ENCODE data around the gene TNRC18. TPM values are rescaled to one million over a fixed set of nuclear protein-coding genes. Genes with fewer than 3 reads are reported as not detected.

The TNRC18 gene
- total and polyA plus RNA-seq, 2 donors (not counting 3 experiments of a cell fraction or from before 2014, with no cell fraction given) = 14.8 to 64.6 TPM

- POLR2A ChIA-PET = no interaction called here
- intact Hi-C loops (cut with micrococcal nuclease) = no loop called here
- no peak overlapping the region for H3K27ac ChIP-seq (ENCODE audit: insufficient read depth, low read depth, low read length)
- no peaks in the 10 kb centered on the region for H3K36me3 ChIP-seq (ENCODE audit: control insufficient read depth in 2 of 2, extremely low read depth in 1 of 2, insufficient read depth in 2 of 2, low read length in 2 of 2)
- DNase-seq (ENCODE audit: low read depth, low spot score) = no peak
- no peak overlapping the region for H2AFZ ChIP-seq (ENCODE audit: low read depth, low read length)
- H4K20me1 ChIP-seq (replicated peaks; ENCODE audit: control insufficient read depth, extremely low read depth, insufficient read depth, low read length) = no peaks in the 10 kb centered on the region
- no peaks in the 10 kb centered on the region for H3K27me3 ChIP-seq (ENCODE audit: control insufficient read depth in 2 of 2, insufficient read depth in 2 of 2, low read length in 2 of 2)
- FAIRE-seq = no peak
- H3K9me1 ChIP-seq (replicated peaks; ENCODE audit: control insufficient read depth, extremely low read depth, insufficient read depth, low read length) = no peaks in the 10 kb centered on the region
- no peak overlapping the region for H3K4me2 ChIP-seq (ENCODE audit: insufficient read depth, low read length)
- dilution Hi-C loops (cut with MboI; ENCODE audit: extremely low pct_ligation_motif_present, low sequenced_read_pairs) = no loop called here
- no peaks in the 10 kb centered on the region for H3K9me3 ChIP-seq (replicated peaks; ENCODE audit: control insufficient read depth, insufficient read depth, low read length)
- H3K4me1 ChIP-seq (ENCODE audit: control insufficient read depth, extremely low read depth, insufficient read depth, low read length) = no peaks in the 10 kb centered on the region
- no peak overlapping the region for H3K4me3 ChIP-seq (replicated peaks in 1 of 3; ENCODE audit: insufficient read depth in 1 of 3, low read depth in 1 of 3, low read length in 3 of 3)
- BruUV-seq (replicated peaks) = no TSS peak
- H3K79me2 ChIP-seq (ENCODE audit: control insufficient read depth, insufficient read depth, low read length) = no peaks in the 10 kb centered on the region
- H3K9ac ChIP-seq (replicated peaks; ENCODE audit: extremely low read depth, insufficient read depth, low read length) = no peak overlapping the region
- TF ChIP-seq POLR2A (IDR thresholded peaks at IDR 0.05; ENCODE audit: low read depth, low read length) (no peak), GATA2 (IDR thresholded peaks at IDR 0.05; ENCODE audit: insufficient read depth, insufficient read length, low read depth, low read length) (no peak), MYC (IDR thresholded peaks at IDR 0.05; ENCODE audit: low read depth, low read length) (no peak), POLR2AphosphoS5 (IDR thresholded peaks at IDR 0.05; ENCODE audit: insufficient read depth, low read depth, low read length) (no peak), JUN (IDR thresholded peaks at IDR 0.05; ENCODE audit: borderline replicate concordance, insufficient read depth, insufficient read length, low read depth) (no peak), FOS (IDR thresholded peaks at IDR 0.05; ENCODE audit: borderline replicate concordance, insufficient read depth, low read length) (no peak), EZH2 (IDR thresholded peaks at IDR 0.05; ENCODE audit: borderline replicate concordance, low read depth, low read length, severe bottlenecking) (no peak)
- TF ChIP-seq, protein P1, sequence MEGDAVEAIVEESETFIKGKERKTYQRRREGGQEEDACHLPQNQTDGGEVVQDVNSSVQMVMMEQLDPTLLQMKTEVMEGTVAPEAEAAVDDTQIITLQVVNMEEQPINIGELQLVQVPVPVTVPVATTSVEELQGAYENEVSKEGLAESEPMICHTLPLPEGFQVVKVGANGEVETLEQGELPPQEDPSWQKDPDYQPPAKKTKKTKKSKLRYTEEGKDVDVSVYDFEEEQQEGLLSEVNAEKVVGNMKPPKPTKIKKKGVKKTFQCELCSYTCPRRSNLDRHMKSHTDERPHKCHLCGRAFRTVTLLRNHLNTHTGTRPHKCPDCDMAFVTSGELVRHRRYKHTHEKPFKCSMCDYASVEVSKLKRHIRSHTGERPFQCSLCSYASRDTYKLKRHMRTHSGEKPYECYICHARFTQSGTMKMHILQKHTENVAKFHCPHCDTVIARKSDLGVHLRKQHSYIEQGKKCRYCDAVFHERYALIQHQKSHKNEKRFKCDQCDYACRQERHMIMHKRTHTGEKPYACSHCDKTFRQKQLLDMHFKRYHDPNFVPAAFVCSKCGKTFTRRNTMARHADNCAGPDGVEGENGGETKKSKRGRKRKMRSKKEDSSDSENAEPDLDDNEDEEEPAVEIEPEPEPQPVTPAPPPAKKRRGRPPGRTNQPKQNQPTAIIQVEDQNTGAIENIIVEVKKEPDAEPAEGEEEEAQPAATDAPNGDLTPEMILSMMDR (IDR thresholded peaks at IDR 0.05; ENCODE audit: extremely low read depth in 1 of 2, insufficient read depth in 1 of 2, low read depth in 1 of 2, low read length in 2 of 2) = no peak
- TF ChIP-seq, protein P2, sequence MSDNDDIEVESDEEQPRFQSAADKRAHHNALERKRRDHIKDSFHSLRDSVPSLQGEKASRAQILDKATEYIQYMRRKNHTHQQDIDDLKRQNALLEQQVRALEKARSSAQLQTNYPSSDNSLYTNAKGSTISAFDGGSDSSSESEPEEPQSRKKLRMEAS (IDR thresholded peaks at IDR 0.05; ENCODE audit: insufficient read depth, insufficient read length) = no peak
- CTCF ChIA-PET = no interaction called here
These were observed 132.3 kb downstream of the TNRC18 start for GRCh38 chr7:5291301-5291700.
